OCI-LY7 (cell line): ENCODE measurements around the gene USH2A.

Experiments used
- CTCF ChIP-seq: fragments of 200-600 bp; sonication (generic); conservative IDR thresholded peaks from 2 replicates; pipeline ENCODE4 v1.5.1; 2014; ENCODE audit warnings: mild to moderate bottlenecking, antibody characterized with exemption, low read length, moderate library complexity, mixed read lengths
- EZH2phosphoT487 ChIP-seq: fragments of 200-600 bp; sonication (generic); IDR thresholded peaks from 2 replicates; pipeline ENCODE4 v1.6.1; 2018; ENCODE audit warnings: low read depth, borderline replicate concordance, mild to moderate bottlenecking, mixed run types, antibody characterized with exemption, low read length, moderate library complexity, mixed read lengths

- TF ChIP-seq CTCF, result no peak
- TF ChIP-seq EZH2phosphoT487, result no peak
Measured at GRCh38 chr1:216261631-216262030, 161.6 kb downstream of the USH2A start.
